ENCODE results near the gene DYRK1B.

The DYRK1B gene

DNA sequence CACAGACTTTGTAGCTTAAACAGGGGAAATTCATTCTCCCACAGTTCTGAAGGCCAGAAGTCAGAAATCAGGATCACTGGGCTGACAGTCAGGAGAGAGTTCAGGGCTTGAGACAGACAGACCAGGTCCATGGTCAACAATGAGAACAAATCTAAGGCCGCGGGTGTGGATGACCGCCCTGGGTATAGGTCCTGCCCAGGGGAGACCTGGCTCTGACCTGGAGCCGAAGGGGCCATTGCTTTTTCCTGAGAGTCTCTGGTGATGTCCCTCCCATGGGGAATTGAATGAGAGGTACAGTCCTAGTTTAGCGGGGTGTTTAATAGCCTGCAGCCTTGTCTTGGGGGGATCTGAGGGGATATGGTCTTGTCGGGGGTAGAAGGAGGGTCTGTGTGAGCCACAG is 37.4 kb upstream of the DYRK1B start:
- no peaks in the 10 kb centered on the region for H3K4me1 Mint-ChIP-seq
- H3K9me3 Mint-ChIP-seq = no peaks in the 10 kb centered on the region
- no peak overlapping the region for H3K4me3 Mint-ChIP-seq
- H3K36me3 Mint-ChIP-seq = no peaks in the 10 kb centered on the region
- CTCF ChIA-PET = no interaction called here
- no peak for DNase-seq
- H3K27ac Mint-ChIP-seq = peak overlapping the region; percentile 30
- H3K27me3 Mint-ChIP-seq = no peaks in the 10 kb centered on the region

DNA sequence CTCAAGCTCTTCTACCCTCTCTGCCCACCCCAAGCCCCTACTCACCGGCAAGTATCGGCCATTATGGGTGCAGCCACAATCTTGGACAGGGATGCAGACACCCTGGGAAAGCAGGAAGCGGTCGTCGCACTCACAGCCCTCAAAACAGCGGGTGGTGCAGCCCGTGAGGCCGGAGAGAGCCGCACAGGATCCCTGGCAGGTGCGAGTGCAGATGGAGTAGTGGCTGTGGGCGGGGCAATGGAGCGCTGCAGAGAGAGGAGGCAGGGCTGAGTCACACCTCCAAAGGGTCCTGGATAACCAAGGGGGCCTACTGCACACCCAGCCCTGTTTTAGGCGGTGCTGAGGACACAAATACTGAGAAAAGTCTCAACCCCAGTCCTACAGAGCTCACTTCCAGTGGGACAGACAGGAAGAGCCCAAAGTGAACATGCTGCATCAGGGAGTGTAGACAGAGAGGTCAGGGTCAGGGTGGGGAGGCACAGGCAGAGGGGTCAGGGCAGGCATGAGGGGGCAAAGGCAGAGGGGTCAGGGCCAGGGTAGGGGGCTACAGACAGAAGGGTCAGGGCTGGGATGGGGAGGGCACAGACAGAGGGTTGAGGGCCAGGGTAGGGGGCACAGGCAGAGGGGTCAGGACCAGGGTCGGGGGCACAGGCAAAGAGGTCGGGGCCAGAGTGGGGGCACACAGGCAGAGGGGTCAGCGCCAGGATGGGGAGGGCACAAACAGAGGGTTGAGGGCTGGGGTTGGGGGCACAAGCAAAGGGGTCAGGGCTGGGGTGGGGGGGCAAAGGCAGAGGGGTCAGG is 36.4 kb upstream of the DYRK1B start:
- CTCF ChIA-PET = no interaction called here

GRCh38 chr19:39867952-39868351 is 34.0 kb upstream of the DYRK1B start:
- H3K27me3 Mint-ChIP-seq = no peaks in the 10 kb centered on the region
- H3K4me3 Mint-ChIP-seq = no peak overlapping the region
- CTCF ChIA-PET = no interaction called here
- H3K27ac Mint-ChIP-seq = no peak overlapping the region
- H3K4me1 Mint-ChIP-seq = no peaks in the 10 kb centered on the region
- DNase-seq = no peak
- H3K36me3 Mint-ChIP-seq = no peaks in the 10 kb centered on the region
- no peaks in the 10 kb centered on the region for H3K9me3 Mint-ChIP-seq

More for the DNA sequence above, 36.4 kb upstream of the DYRK1B start:
- Mint-ChIP-seq H3K4me3 (no peak overlapping the region), H3K36me3 (no peaks in the 10 kb centered on the region), H3K4me1 (no peaks in the 10 kb centered on the region), H3K27ac (no peak overlapping the region), H3K9me3 (no peaks in the 10 kb centered on the region), H3K27me3 (no peaks in the 10 kb centered on the region)
- no peak for DNase-seq

DNA sequence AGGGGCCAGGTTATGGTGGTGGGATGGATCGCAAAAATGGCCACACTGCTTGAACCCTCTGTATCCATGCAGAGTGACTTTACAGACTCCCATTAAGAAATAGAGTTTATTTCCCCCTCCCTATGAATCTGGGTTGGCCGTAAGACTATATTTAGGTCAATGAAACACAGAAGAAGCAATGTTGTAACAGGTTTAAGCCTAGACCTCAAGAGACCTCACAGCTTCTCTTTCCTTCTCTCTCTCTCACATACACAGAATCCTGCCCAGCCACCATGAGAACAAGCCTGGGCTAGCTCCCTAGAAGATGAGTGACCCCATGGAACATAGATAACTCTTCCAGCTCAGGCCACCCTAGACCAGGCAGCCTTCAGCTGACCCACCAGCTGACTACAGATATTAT is 33.2 kb upstream of the DYRK1B start:
- Mint-ChIP-seq H3K4me3 (no peak overlapping the region), H3K9me3 (no peaks in the 10 kb centered on the region), H3K27ac (no peak overlapping the region), H3K36me3 (no peaks in the 10 kb centered on the region), H3K4me1 (no peaks in the 10 kb centered on the region), H3K27me3 (no peaks in the 10 kb centered on the region)
- no peak for DNase-seq
- CTCF ChIA-PET = interaction anchor here (0.6 kb wide), 1 partner anchor 200 kb away, joined by 3 read pairs; no protein-coding TSS in a partner anchor

DNA sequence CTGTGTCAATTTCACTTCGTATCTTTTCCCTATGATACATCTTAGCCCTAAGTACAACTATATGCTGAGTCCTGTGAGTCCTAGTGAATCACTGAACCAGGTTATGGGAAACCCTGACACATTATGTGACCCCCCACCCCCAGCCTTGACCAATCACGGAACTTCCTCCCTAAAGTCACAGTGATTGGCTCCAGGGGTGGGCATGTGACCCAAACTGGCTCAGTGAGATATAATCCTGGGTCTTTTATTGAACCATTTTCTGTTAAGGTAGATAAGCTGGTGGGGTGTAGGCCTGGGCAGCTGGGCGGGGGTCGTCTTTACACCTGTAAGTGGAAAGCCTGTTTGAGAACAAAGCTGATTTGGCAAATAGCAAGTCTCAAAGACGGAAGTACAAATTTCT is 32.0 kb upstream of the DYRK1B start:
- CTCF ChIA-PET = no interaction called here
- H3K27me3 Mint-ChIP-seq = no peaks in the 10 kb centered on the region

GRCh38 chr19:39865186-39865585 is 31.2 kb upstream of the DYRK1B start:
- peaks cover 2% of the 10 kb centered on the region for H3K27me3 Mint-ChIP-seq

More for the DNA sequence above, 32.0 kb upstream of the DYRK1B start:
- Mint-ChIP-seq H3K4me3 (no peak overlapping the region), H3K27ac (no peak overlapping the region), H3K9me3 (no peaks in the 10 kb centered on the region), H3K4me1 (no peaks in the 10 kb centered on the region), H3K36me3 (no peaks in the 10 kb centered on the region)
- DNase-seq = no peak

DNA sequence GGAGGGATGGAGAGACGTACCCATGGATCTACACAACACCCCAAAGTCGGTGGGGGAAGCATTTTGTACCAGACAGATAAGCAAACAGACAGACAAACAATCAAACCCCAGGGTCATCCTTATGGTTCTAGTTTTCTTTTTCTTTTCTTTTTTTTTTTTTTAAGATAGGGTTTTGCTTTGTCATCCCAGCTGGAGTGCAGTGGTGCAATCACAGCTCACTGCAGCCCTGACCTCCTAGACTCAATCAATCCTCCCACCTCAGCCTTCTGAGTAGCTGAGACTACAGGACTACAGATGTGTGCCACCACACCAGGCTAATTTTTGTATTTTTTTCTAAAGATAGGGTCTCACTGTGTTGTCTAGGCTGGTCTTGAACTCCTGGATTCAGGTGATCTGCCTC is 30.2 kb upstream of the DYRK1B start:
- no peak for DNase-seq
- Mint-ChIP-seq H3K27me3 (peaks cover 3% of the 10 kb centered on the region), H3K36me3 (no peaks in the 10 kb centered on the region), H3K9me3 (no peaks in the 10 kb centered on the region), H3K27ac (no peak overlapping the region), H3K4me3 (no peak overlapping the region), H3K4me1 (no peaks in the 10 kb centered on the region)
- CTCF ChIA-PET = interaction anchor here (1.1 kb wide), 1 partner anchor 20 kb away, joined by 3 read pairs; no protein-coding TSS in a partner anchor

More at GRCh38 chr19:39865186-39865585, 31.2 kb upstream of the DYRK1B start:
- H3K9me3 Mint-ChIP-seq = no peaks in the 10 kb centered on the region
- no peaks in the 10 kb centered on the region for H3K36me3 Mint-ChIP-seq
- H3K4me1 Mint-ChIP-seq = no peaks in the 10 kb centered on the region
- no peak for DNase-seq
- no peak overlapping the region for H3K4me3 Mint-ChIP-seq
- CTCF ChIA-PET = no interaction called here
- no peak overlapping the region for H3K27ac Mint-ChIP-seq

GRCh38 chr19:39858541-39858940 is 24.6 kb upstream of the DYRK1B start:
- CTCF ChIA-PET = no interaction called here
- Mint-ChIP-seq H3K4me1 (peaks cover 3% of the 10 kb centered on the region), H3K27ac (peak overlapping the region; percentile 30)

DNA sequence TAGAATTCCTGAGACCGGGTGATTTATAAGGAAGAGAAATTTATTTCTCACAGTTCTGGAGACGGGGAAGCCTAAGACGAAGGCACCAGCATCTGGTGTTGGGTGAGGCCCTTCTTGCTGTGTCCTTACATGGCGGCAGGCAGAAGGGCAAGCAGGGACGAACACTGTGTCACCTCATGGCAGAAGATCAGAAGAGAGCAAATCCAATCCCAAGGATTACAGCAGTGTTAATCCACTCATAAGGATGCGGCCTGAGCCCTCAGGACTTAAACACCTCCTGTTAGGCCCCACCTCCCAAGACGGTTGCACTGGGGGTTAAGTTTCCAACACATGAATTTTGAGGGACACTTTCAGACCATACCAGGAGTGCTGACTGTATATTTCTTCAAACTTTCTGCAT is 18.9 kb upstream of the DYRK1B start:
- CTCF ChIA-PET = no interaction called here

More at GRCh38 chr19:39858541-39858940, 24.6 kb upstream of the DYRK1B start:
- peak; percentile 75 for DNase-seq
- H3K36me3 Mint-ChIP-seq = no peaks in the 10 kb centered on the region
- H3K27me3 Mint-ChIP-seq = peaks cover 6% of the 10 kb centered on the region
- H3K9me3 Mint-ChIP-seq = no peaks in the 10 kb centered on the region
- peak overlapping the region; percentile 27 for H3K4me3 Mint-ChIP-seq

DNA sequence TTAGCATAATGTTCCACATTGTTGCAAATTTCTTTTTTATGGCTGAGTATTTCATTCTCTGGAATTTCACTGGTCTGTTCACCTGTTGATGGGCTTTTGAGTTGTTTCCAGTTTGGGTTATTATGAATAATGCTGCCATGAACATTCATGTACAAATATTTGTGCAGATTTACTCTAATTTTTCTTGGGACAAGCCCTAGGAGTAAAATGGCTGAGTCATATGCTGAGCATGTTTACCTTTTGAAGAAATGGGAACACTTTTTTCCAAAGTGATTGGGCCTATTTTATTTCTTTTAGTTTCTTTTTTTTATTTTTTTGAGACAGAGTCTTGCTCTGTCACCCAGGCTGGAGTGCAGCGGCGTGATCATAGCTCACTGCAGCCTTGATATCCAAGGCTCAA is 16.9 kb upstream of the DYRK1B start:
- no peak overlapping the region for H3K4me3 Mint-ChIP-seq
- DNase-seq = no peak
- peaks cover 12% of the 10 kb centered on the region for H3K4me1 Mint-ChIP-seq
- H3K27ac Mint-ChIP-seq = no peak overlapping the region
- no peaks in the 10 kb centered on the region for H3K27me3 Mint-ChIP-seq
- H3K9me3 Mint-ChIP-seq = no peaks in the 10 kb centered on the region
- H3K36me3 Mint-ChIP-seq = peaks cover 4% of the 10 kb centered on the region
- CTCF ChIA-PET = interaction anchor here (0.6 kb wide), 1 partner anchor 55 kb away, joined by 3 read pairs; no protein-coding TSS in a partner anchor

More for the DNA sequence above, 18.9 kb upstream of the DYRK1B start:
- Mint-ChIP-seq H3K4me1 (no peaks in the 10 kb centered on the region), H3K27ac (no peak overlapping the region), H3K27me3 (no peaks in the 10 kb centered on the region), H3K36me3 (no peaks in the 10 kb centered on the region), H3K4me3 (no peak overlapping the region), H3K9me3 (no peaks in the 10 kb centered on the region)
- DNase-seq = no peak

DNA sequence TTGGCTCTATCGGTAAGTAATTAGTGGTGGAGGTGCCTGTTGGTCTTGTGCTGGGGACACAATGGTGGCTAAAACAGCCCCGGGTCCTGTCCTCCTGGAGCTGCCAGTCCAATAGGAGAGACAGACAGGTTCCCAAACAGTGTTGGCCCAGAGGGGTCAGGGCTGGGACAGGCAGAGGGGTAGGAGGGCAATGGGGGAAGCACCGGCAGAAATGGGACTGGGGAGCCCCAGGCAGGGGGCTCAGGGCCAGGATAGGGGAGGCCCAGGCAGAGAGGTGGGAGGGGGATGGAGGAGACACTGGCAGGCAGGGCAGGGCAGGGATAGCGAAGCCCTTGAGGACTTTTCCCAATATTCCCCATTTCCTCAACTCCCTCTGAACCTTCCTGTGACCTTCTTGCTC is 14.4 kb upstream of the DYRK1B start:
- peaks cover 10% of the 10 kb centered on the region for H3K36me3 Mint-ChIP-seq
- H3K4me1 Mint-ChIP-seq = peaks cover 30% of the 10 kb centered on the region
- no peak overlapping the region for H3K27ac Mint-ChIP-seq
- no peak for DNase-seq
- CTCF ChIA-PET = no interaction called here
- no peaks in the 10 kb centered on the region for H3K27me3 Mint-ChIP-seq
- H3K4me3 Mint-ChIP-seq = no peak overlapping the region
- no peaks in the 10 kb centered on the region for H3K9me3 Mint-ChIP-seq

DNA sequence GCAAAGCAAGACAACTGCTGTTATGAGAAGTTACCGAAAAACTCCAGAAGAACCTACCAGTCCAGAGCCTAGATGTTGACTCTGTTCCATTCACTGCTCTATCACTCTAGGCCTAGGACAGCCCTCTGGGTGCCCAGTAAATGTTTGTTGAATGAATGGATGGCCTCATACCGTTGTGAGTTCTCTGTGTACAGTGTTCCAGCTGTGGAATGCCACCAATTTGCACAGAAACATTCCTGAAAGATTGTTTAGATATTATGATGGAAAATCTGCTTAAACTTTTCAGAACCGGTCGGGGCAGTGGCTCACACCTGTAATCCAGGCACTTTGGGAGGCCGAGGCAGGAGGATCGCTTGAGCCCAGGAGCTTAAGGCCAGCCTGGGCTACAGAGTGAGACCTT is 13.6 kb upstream of the DYRK1B start:
- Mint-ChIP-seq H3K9me3 (no peaks in the 10 kb centered on the region), H3K4me1 (peaks cover 38% of the 10 kb centered on the region), H3K27ac (no peak overlapping the region), H3K4me3 (no peak overlapping the region), H3K27me3 (no peaks in the 10 kb centered on the region), H3K36me3 (peaks cover 10% of the 10 kb centered on the region)
- DNase-seq = no peak
- CTCF ChIA-PET = interaction anchor here (7.1 kb wide), 1 partner anchor 79 kb away, joined by 38 read pairs; no protein-coding TSS in a partner anchor

DNA sequence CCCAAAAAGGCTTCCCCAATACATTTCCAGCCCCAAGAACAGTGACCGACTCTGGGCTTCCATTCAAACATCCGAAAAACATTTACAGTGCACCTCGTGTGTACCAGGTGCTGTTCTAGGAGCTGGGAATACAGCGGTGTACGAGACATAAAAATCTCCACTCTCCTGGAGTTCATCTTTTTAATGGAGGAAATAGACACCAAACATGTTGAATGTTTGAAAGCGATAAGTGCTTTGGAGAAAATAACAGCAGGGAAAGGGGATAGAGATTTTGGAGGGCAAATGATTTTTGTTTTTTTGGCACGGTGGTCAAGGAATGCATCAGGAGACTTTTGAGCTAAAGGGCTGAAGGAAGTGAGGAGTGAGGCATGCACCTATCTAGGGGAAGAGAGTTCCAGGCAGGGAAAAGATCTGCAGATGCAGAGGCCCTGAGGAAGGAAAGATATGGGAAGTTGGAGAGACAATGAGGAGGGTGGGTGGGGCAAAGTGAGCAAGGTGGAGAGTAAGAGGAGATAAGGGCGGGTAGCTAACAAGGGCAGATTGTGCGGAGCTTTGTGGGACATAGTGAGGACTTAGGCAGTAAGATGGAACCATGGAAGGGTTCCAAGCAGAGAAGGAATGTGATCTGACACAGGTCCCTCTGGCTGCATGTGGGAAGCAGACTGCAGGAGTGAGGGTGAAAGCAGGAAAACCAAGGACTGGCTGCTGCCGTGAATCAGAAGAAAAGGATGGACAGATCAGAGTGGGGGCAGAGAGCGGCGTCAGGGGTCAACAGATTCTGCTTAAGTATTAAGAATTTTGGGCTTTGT is 12.9 kb upstream of the DYRK1B start:
- Mint-ChIP-seq H3K27me3 (no peaks in the 10 kb centered on the region), H3K4me3 (peak overlapping the region; percentile 92), H3K9me3 (no peaks in the 10 kb centered on the region), H3K4me1 (peaks cover 43% of the 10 kb centered on the region), H3K36me3 (peaks cover 12% of the 10 kb centered on the region), H3K27ac (peak overlapping the region; percentile 96)
- no peak for DNase-seq
- CTCF ChIA-PET = interaction anchor here (1.2 to 7.1 kb wide), 4 partner anchors 8 to 173 kb away, joined by 3 to 80 read pairs (median 22); partner anchors contain the start of gene PSMC4

DNA sequence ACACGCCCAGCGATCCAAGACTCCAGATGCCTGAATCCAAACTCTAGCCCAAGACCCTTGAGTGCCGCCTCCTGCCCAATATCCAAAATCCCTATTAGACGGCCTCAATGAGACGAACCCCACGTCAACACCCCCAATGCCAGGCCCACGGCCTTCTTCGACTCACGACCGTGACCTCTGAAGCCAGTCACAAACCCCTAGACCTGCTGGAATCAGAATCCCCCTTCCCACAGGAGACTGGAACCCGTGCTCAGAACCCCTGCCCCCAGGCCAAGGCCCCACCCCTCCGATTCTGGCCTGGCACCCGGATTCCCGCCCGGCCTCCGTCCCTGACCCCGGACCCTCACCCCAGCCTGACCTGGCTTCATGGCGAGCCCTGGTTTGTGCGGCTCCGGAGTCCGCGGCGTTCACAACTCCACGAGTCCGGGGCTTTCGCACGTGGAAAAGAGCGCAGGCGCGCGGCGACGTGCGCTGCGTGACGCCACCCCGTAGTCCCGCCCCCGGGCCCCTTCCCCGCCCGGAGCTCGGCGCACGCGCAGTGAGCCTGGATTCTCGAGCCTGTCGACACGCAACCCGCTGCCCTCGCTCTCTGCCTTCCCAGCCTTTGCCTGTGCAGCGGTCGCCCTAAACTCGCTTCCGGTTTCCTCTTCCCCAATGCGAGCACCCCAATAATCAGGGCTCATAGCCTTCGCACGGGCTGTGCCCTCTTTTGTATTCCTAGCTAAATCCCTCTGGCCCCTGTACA is 12.1 kb upstream of the DYRK1B start, which contains the start of gene FBL:
TSS of gene FBL (minus strand) at position 447 of the 745 bp plus-strand sequence. CDS start at position 368, 79 bp downstream.
- peaks cover 12% of the 10 kb centered on the region for H3K36me3 Mint-ChIP-seq
- peaks cover 50% of the 10 kb centered on the region for H3K4me1 Mint-ChIP-seq
- H3K4me3 Mint-ChIP-seq = peak within 1 kb of the TSS; percentile 92
- CTCF ChIA-PET = interaction anchor here (1.2 to 7.1 kb wide), 6 partner anchors 9 to 172 kb away, joined by 3 to 80 read pairs (median 22); partner anchors contain the start of gene PSMC4
- H3K27ac Mint-ChIP-seq = peak within 1 kb of the TSS; percentile 96
- no peaks in the 10 kb centered on the region for H3K27me3 Mint-ChIP-seq
- no peaks in the 10 kb centered on the region for H3K9me3 Mint-ChIP-seq
- peak; percentile 98 for DNase-seq
